Measurements from ENCODE around the gene RNF34.
"Not testable (repeated sequence)": the region's sequence is repeated elsewhere in the genome, so short reads cannot be mapped to it uniquely, and the experiment has no call there.

- TF ChIP-seq CTCF (conservative IDR thresholded peaks at IDR 0.05); EZH2 (IDR thresholded peaks at IDR 0.05; ENCODE audit: low read depth): not testable (repeated sequence)
Observed at GRCh38 chr12:121374945-121375584, 24.9 kb upstream of the RNF34 start.
